Endometrial microvascular endothelial cells (primary cell): Measurements from ENCODE around the gene TIMM10. TPM values are rescaled to one million over a fixed set of nuclear protein-coding genes. Genes with fewer than 3 reads are reported as not detected.

Experiments used
- in situ Hi-C: cut with HindIII; loops from 2 replicates; pipeline ENCODE4 v1.10.0; 2017; ENCODE audit warnings: low sequenced_read_pairs, low pct_unique_long_range_greater_than_20kb; ENCODE audit errors: inconsistent ontology term
- total RNA-seq: library from RNA; depleted of rRNA; stranded (reverse); fragments of >200 nt; gene quantifications from one replicate; pipeline ENCODE4 v1.2.3, GENCODE V29; 2015; ENCODE audit errors: inconsistent ontology term

TIMM10 gene
- total RNA-seq, 1 donor from 2014 or later: 75.8 TPM

DNA sequence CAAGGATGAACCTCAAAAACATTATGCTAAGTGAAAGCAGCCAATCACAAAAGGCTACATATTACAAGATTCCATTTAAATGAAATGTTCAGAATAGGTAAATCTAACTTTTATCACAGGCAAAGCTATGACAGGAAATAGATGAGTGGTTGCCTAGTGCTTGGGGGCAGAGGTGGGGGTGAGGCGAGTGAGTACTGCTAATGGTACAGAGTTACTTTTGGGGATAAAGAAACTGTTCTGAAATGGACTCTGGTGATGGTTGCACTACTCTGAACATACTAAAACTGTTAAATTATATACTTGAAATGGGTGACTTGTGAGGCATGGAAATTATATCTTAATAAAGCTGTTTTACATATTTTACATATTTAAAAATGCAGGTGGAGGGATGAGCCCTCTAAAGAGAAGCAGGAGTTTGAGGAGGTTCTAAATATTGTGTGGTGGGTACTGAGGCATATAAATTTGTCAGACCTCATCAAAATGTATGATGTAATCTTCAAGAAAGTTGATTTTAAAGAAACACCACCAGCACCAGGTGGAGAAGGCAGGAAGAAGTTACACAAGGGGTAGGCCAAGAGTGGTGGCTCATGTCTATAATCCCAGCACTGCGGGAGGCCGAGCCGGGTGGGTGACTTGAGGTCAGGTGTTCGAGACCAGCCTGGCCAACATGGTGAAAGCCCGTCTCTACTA is 18.7 kb downstream of the TIMM10 start:
- in situ Hi-C loops: no loop called here

DNA sequence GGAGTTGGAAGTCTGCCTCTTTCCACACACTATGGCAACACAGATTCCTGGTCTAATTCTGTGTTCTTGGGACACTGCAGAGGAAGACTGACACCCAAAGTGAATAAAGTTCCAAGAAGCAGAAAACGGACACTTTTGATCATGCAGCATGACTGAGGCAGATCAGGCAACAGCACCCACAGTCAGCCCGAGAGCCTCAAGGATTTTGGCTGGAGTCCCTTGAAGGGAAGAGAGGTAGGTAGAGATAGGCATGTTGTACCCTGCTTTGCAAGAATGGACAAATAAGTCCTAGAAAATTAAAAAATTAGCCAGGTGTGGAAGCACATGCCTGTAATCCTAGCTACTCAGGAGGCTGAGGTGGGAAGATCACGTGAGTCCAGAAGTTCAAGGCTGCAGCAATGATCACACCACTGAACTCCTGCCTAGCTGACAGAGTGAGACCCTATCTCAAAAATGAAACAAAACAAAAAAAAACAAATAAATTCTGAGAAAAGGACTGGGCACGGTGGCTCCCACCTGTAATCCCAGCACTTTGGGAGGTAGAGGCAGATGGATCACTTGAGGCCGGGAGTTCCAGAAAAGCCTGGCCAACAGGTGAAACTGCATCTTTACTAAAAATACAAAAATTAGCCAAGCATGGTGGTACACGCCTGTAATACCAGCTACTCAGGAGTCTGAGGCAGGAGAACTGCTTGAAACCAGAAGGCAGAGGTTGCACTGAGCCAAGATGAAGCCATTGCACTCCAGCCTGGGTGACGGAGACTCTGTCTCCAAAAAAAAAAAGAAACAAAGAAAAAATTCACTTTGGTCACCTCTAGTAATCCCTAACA is 22.0 kb downstream of the TIMM10 start:
- in situ Hi-C loops: no loop called here

DNA sequence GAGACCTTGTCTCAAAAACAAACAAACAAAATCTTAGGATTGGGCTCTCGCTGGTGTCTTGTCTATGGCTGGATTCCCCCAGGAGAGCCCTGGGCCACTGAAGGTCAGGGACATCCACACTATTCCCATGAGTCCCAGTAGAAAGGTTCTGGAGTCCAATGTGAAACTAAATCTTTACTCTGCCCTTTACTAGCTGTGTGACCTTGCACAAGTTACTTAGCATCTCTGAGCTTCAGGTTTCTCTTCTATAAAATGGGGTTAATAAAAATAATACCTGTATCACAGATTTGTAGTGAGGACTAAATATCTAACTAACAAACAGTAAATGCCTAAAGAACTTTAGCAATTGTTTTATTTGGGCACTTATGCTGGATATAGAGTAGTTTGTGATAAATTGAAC is 24.0 kb downstream of the TIMM10 start:
- in situ Hi-C loops: no loop called here

DNA sequence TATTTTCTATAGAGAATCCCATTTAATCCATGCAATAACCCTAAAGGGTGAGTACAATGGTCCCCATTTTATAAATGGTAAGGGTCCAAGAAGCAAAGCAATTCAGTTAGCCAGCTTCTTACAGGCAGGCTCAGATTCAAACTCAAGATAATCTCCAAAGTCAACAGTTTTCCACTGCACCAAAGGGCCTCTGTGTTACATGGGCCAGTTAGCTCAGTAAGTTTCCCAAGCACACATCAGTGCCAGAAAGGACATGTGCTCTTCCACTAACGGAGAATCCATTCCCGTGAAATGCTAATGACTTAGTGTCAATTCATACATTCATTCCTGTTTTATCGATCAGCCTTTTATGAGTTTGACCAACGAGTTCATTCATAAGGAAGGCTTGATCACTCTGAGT is 26.0 kb downstream of the TIMM10 start:
- in situ Hi-C loops: no loop called here

DNA sequence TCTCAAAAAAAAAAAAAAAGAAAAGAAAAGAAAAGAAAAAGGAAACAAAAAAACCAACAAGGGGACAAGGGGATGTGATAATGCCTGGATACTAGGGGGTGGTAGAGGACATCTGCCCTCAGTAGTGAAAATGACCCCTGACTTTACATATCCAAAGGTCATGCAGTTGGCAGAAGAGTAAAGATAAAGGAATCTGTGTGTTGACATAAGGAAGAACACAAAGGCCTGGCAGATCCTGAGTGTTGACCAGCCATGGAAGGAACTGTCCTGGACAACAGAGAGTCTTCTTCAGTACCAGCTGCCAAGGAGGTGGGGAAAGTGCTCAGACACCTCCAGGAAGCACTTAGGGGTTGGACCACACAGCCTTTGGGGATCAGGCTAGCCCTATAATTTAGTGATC is 27.7 kb downstream of the TIMM10 start:
- in situ Hi-C loops: no loop called here

DNA sequence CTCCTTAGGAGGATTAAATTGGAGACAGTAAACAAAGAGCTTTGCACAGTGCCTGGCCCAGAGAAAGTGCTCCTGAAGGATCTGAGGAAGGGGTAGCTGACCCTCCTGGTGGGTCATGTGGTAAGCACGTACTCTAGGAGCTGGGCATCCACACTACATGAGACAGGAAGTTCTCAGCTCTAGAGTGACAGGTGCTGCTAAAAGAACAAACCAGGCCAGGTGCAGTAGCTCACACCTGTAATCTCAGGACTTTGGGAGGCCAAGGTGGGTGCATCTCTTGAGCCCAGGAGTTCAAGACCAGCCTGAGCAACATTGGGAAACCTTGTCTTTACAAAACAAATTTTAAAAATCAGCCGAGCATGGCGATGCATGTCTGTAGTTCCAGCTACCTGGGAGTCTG is 28.2 kb downstream of the TIMM10 start:
- in situ Hi-C loops: no loop called here

DNA sequence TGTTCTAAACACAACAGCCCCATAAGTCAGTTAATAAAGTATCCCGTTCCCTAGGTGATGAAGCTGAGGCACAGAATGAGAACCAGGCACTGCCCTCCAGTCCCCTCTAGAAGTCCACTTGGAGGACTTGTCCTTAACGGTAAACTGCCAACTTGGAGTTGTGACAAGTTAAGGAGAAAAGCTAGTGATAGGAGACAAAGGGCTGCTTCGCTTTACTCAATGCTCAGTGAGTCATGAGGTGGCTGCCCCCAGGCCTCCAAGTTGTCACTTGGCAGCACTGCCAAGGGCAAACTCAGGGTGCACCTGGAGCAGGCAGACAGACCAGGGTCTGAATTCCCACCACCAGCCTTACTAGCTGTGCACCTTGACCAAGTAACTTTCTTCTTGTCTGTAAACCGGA is 28.6 kb downstream of the TIMM10 start:
- in situ Hi-C loops: no loop called here

DNA sequence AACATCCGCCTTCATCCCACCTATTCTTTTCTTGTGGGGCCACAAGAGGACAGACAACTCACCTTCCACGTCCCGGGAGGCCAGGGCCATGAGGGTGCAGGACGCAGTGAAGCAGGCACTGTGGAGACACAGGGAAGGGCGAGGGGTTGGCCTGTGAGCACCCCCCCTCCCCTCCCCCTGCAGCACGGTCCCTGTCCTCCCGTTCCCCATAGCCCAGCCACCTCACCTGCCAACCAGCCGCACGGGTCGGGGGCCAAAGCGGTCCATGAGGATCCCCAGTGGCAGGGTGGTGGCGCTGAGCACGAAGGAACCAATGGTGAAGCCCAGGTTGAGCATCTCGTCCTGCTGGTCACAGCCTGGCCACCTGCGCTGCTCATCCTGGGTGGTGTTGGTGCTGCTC is 29.6 kb downstream of the TIMM10 start:
- in situ Hi-C loops: no loop called here

DNA sequence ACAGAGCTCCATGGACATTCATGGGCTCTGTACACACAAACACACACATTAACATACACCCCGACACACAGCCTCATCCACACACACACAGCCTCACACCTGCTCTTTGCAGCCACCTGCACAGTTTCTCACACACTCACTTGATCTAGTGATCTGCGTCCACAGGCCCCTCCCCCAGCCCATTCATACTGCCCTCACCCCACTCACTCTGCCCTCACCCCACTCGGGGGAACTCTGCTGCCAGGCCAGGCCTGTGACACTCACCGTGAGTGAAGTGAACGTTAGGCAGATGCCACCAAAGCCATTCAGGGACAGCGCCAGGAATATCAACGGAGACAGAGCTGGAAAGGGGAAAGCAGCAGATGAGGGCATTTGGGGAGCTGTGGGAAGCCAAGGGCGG is 30.0 kb downstream of the TIMM10 start:
- in situ Hi-C loops: no loop called here

DNA sequence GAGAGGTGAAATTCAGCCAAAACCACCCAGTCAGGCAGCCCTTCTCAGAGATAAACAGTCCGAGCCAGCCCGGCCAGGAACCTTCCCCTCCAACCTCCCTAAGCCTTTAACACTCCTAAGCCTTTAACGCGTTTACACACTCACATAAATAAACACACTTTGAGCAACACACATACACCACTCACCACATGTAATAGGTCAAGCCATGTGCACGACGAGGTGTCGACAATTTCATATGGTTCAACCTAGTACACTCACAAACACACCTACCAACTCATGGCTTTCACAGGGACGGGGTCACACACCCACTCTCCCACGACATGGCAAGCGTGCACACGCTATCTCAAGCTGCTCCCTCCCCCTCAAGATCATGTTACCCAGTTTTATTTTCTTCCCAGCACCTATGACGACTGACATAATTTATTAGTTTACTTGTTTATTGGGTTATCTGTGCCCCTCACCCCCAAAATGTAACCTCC is 30.5 kb downstream of the TIMM10 start:
- in situ Hi-C loops: no loop called here

DNA sequence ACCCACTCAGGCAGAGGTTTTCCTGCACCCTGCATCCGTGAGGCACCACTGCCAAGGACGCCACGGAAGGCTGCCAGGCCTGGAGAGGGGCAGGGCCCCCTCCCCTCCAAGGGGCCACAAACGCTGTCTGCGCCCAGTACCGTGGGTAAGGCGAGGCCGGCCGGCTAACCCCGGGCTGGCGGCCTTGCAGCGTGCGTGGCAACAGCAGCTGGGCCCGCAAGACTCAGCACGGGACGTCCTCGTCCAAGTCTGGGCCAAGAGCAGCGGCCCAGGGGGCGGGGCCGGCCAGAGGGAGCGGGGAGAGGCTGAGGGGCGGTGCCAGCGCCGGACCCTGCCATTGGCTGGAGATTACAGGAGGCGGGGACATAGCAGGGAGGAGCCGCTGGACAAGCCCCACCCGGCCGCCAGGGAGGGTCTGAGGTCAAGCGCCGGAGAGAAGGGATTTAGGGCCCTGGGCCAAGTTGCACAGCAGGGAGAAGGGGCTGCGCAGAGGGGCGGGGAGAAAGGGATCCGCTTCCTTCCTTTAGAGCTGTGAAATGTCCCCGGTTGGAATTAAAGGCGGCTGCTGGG is 31.1 kb downstream of the TIMM10 start:
- in situ Hi-C loops: no loop called here

DNA sequence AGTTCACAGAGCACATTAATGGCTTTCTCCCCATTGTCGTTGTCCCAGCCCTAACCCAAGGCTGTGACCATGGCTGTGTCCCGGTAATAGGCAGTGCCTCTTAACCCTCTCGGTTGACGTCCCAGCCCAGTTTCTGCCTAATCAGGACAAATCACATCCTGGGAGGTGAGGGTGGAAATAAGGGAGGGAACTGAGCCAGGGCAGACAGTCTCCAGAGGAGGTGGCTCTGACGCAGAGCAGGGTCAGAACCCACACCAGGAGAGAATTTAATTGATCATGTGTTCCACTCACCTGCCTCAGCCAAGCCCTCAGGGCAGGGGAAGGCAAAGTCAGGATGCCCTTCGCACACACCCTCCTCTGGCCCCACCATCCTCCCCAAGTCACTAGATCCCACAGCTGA is 32.0 kb downstream of the TIMM10 start:
- in situ Hi-C loops: no loop called here

DNA sequence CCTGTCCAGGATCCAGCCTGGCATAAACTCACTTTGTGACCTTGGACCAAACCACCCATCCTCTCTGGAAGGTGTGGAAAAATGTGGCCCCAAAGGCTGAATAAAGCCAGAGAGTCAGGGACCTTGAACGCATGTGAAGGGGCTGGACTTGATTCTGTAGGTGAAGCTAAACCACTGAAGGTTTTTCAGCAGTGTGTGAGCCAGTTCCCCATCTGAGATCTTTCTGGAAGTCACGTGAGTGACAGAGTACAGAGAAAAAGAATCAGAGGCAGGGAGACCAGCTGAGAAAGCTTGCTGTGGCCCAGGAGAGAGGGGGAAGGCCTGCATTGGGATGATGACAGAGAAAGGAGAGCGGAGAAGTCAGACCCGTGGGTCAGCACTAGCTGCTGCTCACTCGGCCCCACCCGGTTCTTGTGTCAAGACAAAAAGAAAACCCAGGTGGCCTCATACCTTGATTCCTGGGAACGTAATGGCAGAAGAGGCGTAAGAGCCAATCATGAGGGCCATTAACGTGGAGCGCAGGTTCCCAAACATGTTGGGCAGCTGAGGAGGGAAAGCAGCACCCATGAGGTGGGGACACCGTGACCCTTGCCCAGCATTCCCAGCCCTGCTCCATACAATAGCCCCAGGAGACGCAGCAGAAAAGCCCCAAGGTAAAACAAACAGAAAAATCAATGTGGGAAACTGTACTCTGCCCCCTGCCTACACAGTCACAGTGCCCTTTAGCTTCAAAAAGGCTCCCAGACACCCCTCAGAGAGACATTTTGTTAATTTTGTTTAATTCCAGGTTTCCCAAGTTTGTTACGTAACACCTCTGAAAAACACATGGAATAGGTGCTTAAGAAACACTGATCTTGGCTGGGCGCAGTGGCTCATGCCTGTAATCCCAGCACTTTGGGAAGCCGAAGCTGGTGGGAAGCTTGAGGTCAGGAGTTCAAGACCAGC is 33.0 kb downstream of the TIMM10 start:
- in situ Hi-C loops: no loop called here

DNA sequence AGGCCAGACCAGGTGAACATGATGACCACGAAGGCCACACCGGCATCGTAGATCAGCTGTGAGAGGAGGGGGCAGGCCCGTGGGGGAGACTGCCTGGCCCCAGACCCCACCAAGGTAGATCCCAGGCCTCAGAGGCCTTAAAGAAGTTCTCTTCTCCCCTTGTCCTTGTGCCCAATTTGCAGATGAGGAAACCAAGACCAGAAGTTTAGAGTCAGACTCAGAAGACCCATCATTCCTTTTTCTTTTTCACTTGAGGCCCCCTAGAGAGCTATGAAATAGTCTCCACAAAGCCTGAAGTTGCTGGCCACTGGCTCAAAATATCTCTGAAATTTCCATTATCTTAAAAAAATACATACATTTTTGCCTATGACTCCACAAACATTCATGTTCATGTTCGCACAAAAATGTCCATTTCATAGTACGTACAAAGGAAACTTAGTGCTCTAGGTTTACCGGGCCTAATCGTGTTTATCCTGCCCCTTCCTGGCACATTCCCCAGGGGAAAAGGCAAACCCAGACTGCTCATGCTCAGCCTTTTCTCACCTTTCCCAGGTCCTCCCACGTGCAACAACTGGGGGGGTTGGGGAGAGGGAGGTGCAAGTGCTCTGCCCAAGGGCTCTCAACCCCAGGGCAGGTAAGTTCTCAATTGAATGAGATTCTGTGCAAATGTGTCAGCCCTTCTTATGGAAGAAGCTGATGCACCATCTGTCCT is 34.3 kb downstream of the TIMM10 start:
- in situ Hi-C loops: no loop called here

DNA sequence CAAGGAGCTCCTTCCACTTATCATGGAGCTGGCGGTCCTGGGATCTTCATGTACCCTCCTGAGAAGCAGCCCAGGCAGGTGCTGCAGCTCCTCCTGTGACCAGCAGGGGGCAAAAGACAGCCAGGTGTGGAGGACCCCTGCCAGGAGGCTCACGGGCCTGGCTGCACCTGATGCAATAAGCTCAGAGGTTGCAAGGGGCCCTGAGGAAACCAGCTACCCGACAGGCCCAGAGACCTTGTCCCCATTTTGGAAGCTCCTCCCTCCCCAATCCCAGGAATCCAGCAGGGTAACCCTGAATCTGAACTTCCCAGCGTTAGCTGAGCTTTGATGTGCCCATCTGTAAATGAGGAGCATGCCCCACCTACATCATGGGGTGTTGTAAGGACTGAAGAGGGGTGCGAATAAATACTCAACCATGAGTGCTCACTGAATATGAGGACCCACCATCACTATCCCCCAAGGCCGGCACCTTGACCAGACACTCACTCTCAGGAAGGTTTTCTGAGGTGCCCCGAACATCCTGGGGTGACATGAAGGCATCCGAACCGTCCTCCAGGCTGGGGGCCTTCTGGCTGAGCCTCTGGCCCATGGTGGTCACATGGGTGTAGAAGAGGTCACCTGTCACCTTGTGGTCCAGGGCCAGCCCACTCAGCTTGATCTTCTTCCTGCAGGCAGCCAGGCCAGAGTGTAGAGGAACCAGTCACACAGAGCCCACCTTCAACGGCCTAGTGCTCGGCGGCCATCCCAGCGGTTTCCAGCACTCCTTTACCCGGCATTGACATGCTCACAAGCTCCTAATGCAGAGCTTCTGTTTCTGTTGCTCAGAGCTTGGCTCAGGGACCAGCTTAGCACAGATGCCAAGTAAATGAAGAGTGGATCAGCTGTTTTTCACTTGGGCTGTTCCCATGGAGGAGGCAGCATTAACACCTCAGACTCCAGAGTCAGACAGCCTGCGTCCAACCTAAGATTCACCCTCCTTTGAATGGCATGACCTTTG is 36.7 kb downstream of the TIMM10 start:
- in situ Hi-C loops: no loop called here

DNA sequence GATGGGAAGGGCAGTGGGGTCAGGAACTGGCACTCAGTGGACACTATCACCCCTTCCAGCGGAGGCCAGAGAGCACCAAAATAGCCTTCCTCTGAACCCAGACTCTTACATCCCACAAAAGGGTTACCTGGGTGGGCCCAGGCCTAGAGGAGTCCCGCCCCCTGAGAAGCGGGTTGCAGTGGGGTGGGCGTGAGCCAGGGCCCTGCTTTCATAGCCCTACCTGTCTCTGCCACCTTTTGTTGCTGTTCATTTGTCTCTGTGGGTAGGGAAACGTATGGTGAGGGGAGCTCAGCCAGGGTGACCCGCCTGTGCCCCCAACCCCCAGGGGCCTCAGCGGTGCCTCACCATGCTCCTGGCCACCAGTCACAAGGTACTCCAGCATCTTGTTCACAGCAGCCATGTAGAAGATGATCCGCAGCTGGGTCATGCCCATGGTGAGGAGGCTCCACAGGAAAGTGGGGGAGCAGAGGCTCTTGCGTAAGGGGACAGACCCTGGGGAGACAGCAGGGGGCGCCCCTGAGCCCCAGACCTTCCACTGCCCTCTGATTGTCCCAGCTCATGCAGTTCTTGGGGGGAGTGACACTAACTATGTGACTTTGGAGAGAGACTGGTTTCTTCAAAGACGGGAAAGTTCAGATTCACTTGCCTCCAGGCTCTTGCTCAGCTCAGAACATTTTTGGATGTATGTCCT is 39.0 kb downstream of the TIMM10 start:
- in situ Hi-C loops: no loop called here
